Activated naive CD8-positive, alpha-beta T cell treated with anti-CD3 and anti-CD28 coated beads, Interleukin-2, amount 10 ng/mL, durations not matched to agents 7 days and 5 days (primary cell): ENCODE results near the gene PRKAR1A. TPM values are rescaled to one million over a fixed set of nuclear protein-coding genes. Genes with fewer than 3 reads are reported as not detected.

Experiments used
- total RNA-seq, 2 experiments: library from RNA; stranded (reverse); gene quantifications; one replicate each; pipeline ENCODE4 v1.2.3, GENCODE V29; 2021

PRKAR1A gene
- total RNA-seq, 2 experiments from 2014 or later = 208 to 226 TPM

Other genes with a start within 250 kb of the PRKAR1A start
- 1 to 10 TPM; 5.8 to 6.5 TPM for gene SLC16A6, start 221.3 kb upstream of the PRKAR1A start, total RNA-seq
- gene ARSG, start 220.9 kb upstream of the PRKAR1A start, total RNA-seq = 10 to 100 TPM; 10.4 to 10.9 TPM
- 10 to 100 TPM; 29.7 to 34.8 TPM for gene WIPI1, start 54.9 kb upstream of the PRKAR1A start, total RNA-seq
- not detected for gene FAM20A, start 88.9 kb downstream of the PRKAR1A start, total RNA-seq